ENCODE results near the gene ODC1. TPM values are rescaled to one million over a fixed set of nuclear protein-coding genes. Genes with fewer than 3 reads are reported as not detected.

Gene ODC1
- total and polyA plus RNA-seq, 2 of the 4 experiments (the other 2 are of a cell fraction), result 117 to 204 TPM

- WGBS, 2 experiments (ENCODE audit: extremely low coverage in 2 of 2, insufficient read length in 1 of 2), result 80% methylated on average over 6 of the region's 19 CpGs; no CpG with 5 or more reads in 1 of the 2 experiments
- Histone ChIP-seq H3K9me3 (ENCODE audit: control insufficient read depth, insufficient read depth, low read length) (no peaks in the 10 kb centered on the region), H2BK120ac (ENCODE audit: low read depth, low read length) (no peak overlapping the region), H4K5ac (ENCODE audit: low read depth, low read length) (no peak overlapping the region), H3K18ac (ENCODE audit: low read depth, low read length) (no peak overlapping the region), H4K8ac (ENCODE audit: low read depth in 2 of 2, low read length in 2 of 2) (no peak overlapping the region), H3K23ac (ENCODE audit: low read depth, low read length) (no peak overlapping the region), H3K4ac (ENCODE audit: low read depth, low read length) (no peak overlapping the region), H2AK9ac (replicated peaks; ENCODE audit: low read depth, low read length, poor library complexity) (no peak overlapping the region), H3K27ac (ENCODE audit: insufficient read depth, low read length) (no peak overlapping the region), H3K4me3 (ENCODE audit: insufficient read depth, low read depth, low read length) (no peak overlapping the region), H3K14ac (replicated peaks; ENCODE audit: low read depth, low read length) (no peak overlapping the region), H3K56ac (ENCODE audit: extremely low read depth, insufficient read depth, low read length) (no peak overlapping the region), H2BK20ac (ENCODE audit: low read depth, low read length) (no peak overlapping the region), H3K4me1 (ENCODE audit: control insufficient read depth, insufficient read depth, low read length) (no peaks in the 10 kb centered on the region), H3K27me3 (ENCODE audit: control insufficient read depth, insufficient read depth, low read length) (no peaks in the 10 kb centered on the region), H3K36me3 (ENCODE audit: control insufficient read depth, insufficient read depth, low read length) (0 out of 2 replicates have a peak, but pooled peaks cover 2% of the 10 kb centered on the region), H2BK5ac (ENCODE audit: low read depth, low read length, poor library complexity, severe bottlenecking) (no peak overlapping the region), H3K9ac (ENCODE audit: low read depth, low read length) (no peak overlapping the region), H2BK15ac (ENCODE audit: low read depth, low read length) (no peak overlapping the region), H2AK5ac (ENCODE audit: low read depth, low read length) (0 out of 2 replicates have a peak overlapping the region, but pooled peaks have one; percentile 9), H3K4me2 (ENCODE audit: low read depth, low read length) (no peak overlapping the region; the same call in 1 of the 2 replicates), H2AFZ (replicated peaks; ENCODE audit: low read length, poor library complexity) (no peak overlapping the region), H3K9me1 (ENCODE audit: insufficient read depth, low read length) (peaks cover 5% of the 10 kb centered on the region), H4K91ac (ENCODE audit: insufficient read depth, low read depth, low read length) (no peak overlapping the region), H4K20me1 (ENCODE audit: insufficient read depth, low read length) (no peaks in the 10 kb centered on the region), H3K79me1 (ENCODE audit: low read depth in 1 of 2, low read length in 2 of 2) (no peaks in the 10 kb centered on the region; a peak in 1 of 4 replicates)
- no peak for ATAC-seq (ENCODE audit: low read depth)
- in situ Hi-C loops (cut with MboI; ENCODE audit: low sequenced_read_pairs), result loop anchor here (5.0 kb wide), 1 partner anchor 357 kb away; no protein-coding TSS in a partner anchor
- intact Hi-C loops (cut with micrococcal nuclease), result no loop called here
- dilution Hi-C loops (cut with HindIII; ENCODE audit: low sequenced_read_pairs, unreplicated experiment), result no loop called here
- no peak for DNase-seq
- ChIA-PET CTCF (interaction anchor here (0.6 to 2.5 kb wide), 20 partner anchors 11 to 385 kb away, joined by 3 to 29 read pairs (median 4); no protein-coding TSS in a partner anchor), POLR2A (ENCODE audit: unreplicated experiment) (no interaction called here)
- no peak for TF ChIP-seq RAD21 (IDR thresholded peaks at IDR 0.05; ENCODE audit: low read length)
- no peak for TF ChIP-seq SMC3 (IDR thresholded peaks at IDR 0.05; ENCODE audit: low read depth, low read length)
- TF ChIP-seq MAZ (IDR thresholded peaks at IDR 0.05; ENCODE audit: borderline replicate concordance, low read depth, low read length), result no peak
- TF ChIP-seq, protein P1, sequence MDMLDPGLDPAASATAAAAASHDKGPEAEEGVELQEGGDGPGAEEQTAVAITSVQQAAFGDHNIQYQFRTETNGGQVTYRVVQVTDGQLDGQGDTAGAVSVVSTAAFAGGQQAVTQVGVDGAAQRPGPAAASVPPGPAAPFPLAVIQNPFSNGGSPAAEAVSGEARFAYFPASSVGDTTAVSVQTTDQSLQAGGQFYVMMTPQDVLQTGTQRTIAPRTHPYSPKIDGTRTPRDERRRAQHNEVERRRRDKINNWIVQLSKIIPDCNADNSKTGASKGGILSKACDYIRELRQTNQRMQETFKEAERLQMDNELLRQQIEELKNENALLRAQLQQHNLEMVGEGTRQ (IDR thresholded peaks at IDR 0.05; ENCODE audit: low read depth, low read length), result no peak
- no TSS peak for BruUV-seq (replicated peaks)
Observed at GRCh38 chr2:10433947-10434885, 13.9 kb downstream of the ODC1 start.

All from IMR-90 (cell line).